HepG2 (cell line): Measurements from ENCODE around the gene EPHA2. TPM values are rescaled to one million over a fixed set of nuclear protein-coding genes. Genes with fewer than 3 reads are reported as not detected.

Experiments
- CENPBD1 ChIP-seq: sonication (generic); formaldehyde crosslinking; IDR thresholded peaks from 2 replicates; pipeline ENCODE4 v1.8.0; 2022; ENCODE audit warnings: missing genetic modification reagents, low read depth, mild to moderate bottlenecking, borderline replicate concordance
- HNRNPH1 ChIP-seq: fragments of 200-400 bp; formaldehyde crosslinking; optimal IDR thresholded peaks from 2 replicates; pipeline ENCODE3; 2017; ENCODE audit warnings: mild to moderate bottlenecking, low read depth, low read length
- IRF9 ChIP-seq: sonication (generic); formaldehyde crosslinking; IDR thresholded peaks from 2 replicates; pipeline ENCODE4 v1.8.0; 2022; ENCODE audit warnings: missing genetic modification reagents, mild to moderate bottlenecking, borderline replicate concordance
- MED8 ChIP-seq: sonication (generic); formaldehyde crosslinking; IDR thresholded peaks from 2 replicates; pipeline ENCODE4 v1.8.1; 2023; ENCODE audit warnings: mild to moderate bottlenecking, missing genetic modification reagents; ENCODE audit not compliant: insufficient replicate concordance
- MNT ChIP-seq: fragments of 450-650 bp; IDR thresholded peaks from 2 replicates; pipeline ENCODE4 v1.6.1; 2016
- POGZ ChIP-seq: sonication (generic); formaldehyde crosslinking; IDR thresholded peaks from 2 replicates; pipeline ENCODE4 v1.4.0; 2020; ENCODE audit warnings: mild to moderate bottlenecking, missing genetic modification reagents
- SIN3A ChIP-seq: IDR thresholded peaks from 2 replicates; pipeline ENCODE4 v1.6.1; 2011; ENCODE audit warnings: low read depth, mild to moderate bottlenecking, control low read depth, low read length, borderline replicate concordance
- ZHX1 ChIP-seq: sonication (generic); formaldehyde crosslinking; IDR thresholded peaks from 2 replicates; pipeline ENCODE4 v1.8.1; 2022; ENCODE audit warnings: low read depth, mild to moderate bottlenecking, missing genetic modification reagents
- ZNF574 ChIP-seq: sonication (generic); formaldehyde crosslinking; IDR thresholded peaks from 2 replicates; pipeline ENCODE4 v1.4.0; 2020; ENCODE audit warnings: missing genetic modification reagents
- ZNF605 ChIP-seq: sonication (generic); formaldehyde crosslinking; IDR thresholded peaks from 2 replicates; pipeline ENCODE4 v1.8.0; 2022; ENCODE audit warnings: mild to moderate bottlenecking, missing genetic modification reagents
- ZNF615 ChIP-seq: sonication (generic); formaldehyde crosslinking; IDR thresholded peaks from 2 replicates; pipeline ENCODE4 v1.5.0; 2020; ENCODE audit warnings: mild to moderate bottlenecking, missing genetic modification reagents, borderline replicate concordance
- polyA plus RNA-seq, 8 experiments: library from polyadenylated mRNA; depleted of rRNA in 3 of 8; stranded (reverse) in 7 of 8; unstranded in 1 of 8; fragments of >200 nt; fragmentation: Illumina TruSeq in 4 of 8; extraction: Trizol in 4 of 8; gene quantifications; 2 replicates each; pipeline versions ENCODE4 v1.2.1 to v1.2.3, GENCODE V29; 2011 to 2016; ENCODE audit warnings: low read depth in 4 of 8, missing spikeins in 1 of 8, mixed read lengths in 1 of 8; ENCODE audit not compliant: insufficient read depth in 1 of 8
- total RNA-seq, 5 experiments: library from RNA; depleted of rRNA; stranded (reverse); fragments of >200 nt; fragmentation: Illumina TruSeq; extraction: Trizol; gene quantifications; 2 replicates each; pipeline ENCODE4 v1.2.3, GENCODE V29; 2016; ENCODE audit warnings: low read depth in 1 of 5
- TF ChIP-seq, protein P1 (sequence below): conservative IDR thresholded peaks from 2 replicates; pipeline ENCODE4 v1.6.1; 2018; ENCODE audit warnings: missing genetic modification reagents
- TF ChIP-seq, protein P2 (sequence below): sonication (generic); formaldehyde crosslinking; conservative IDR thresholded peaks from 2 replicates; pipeline ENCODE4 v1.8.0; 2022; ENCODE audit warnings: low read depth, missing genetic modification reagents

EPHA2 gene
- total and polyA plus RNA-seq, 2 of the 13 experiments (the other 11 are each of a cell fraction or from before 2014, with no cell fraction given), result 33.6 to 53.6 TPM

DNA sequence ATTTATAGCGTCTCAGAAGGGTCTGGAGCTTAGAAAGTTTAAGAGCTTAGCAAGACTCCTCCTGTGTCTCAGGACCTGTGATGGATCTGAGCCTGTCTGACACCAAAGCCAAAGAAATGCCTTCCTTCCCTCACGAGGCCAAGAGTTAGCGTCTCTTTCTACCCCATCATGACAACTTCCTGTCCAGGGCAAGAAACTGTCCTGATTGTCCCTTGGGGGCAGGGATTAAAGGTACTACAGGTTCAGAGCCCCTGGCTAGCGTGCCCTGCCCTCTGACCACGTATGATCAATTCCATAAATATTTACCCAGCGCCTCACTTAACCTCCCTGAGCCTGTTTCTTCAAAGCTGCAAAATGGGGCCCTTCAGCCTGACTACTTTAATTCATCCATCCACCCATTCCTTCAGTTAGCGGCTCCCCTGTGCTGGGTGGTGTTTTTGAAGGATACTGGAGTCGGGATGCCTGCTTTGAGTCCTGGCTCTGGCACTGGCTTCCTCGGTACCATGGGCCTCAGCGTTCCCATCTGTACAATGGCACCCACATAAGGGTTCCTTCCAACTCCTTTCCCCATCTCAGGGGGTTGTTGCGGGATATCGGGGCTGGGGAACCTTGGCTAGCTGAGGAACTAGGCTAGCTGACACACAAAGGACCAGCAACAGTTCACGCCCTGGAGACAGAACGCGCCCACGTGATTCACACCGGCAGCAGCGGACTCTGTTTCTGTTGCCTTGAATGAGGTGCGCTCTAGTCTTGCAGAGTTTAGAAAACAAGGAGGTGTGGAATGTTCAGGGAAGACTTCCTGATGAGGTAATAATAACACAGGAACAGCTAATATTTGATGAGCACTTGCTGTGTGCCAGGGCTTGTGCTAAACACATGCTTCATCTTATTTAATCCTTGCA, 23.0 kb upstream of the EPHA2 start (continued):
- no peak; the same call in 1 of the 2 replicates for TF ChIP-seq ZNF605 (CRISPR knock-in tag)
- TF ChIP-seq ZNF574, result peak; percentile 60; the same call in 1 of the 2 replicates
- TF ChIP-seq HNRNPH1, result no peak
- no peak for TF ChIP-seq SIN3A
- no peak for TF ChIP-seq ZNF615 (CRISPR knock-in tag)
- TF ChIP-seq CENPBD1 (CRISPR knock-in tag), result no peak
- no peak; the same call in none of the 2 replicates for TF ChIP-seq POGZ (CRISPR knock-in tag)
- no peak for TF ChIP-seq MNT
- TF ChIP-seq, protein P1, sequence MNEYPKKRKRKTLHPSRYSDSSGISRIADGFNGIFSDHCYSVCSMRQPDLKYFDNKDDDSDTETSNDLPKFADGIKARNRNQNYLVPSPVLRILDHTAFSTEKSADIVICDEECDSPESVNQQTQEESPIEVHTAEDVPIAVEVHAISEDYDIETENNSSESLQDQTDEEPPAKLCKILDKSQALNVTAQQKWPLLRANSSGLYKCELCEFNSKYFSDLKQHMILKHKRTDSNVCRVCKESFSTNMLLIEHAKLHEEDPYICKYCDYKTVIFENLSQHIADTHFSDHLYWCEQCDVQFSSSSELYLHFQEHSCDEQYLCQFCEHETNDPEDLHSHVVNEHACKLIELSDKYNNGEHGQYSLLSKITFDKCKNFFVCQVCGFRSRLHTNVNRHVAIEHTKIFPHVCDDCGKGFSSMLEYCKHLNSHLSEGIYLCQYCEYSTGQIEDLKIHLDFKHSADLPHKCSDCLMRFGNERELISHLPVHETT, result no peak
- TF ChIP-seq, protein P2, sequence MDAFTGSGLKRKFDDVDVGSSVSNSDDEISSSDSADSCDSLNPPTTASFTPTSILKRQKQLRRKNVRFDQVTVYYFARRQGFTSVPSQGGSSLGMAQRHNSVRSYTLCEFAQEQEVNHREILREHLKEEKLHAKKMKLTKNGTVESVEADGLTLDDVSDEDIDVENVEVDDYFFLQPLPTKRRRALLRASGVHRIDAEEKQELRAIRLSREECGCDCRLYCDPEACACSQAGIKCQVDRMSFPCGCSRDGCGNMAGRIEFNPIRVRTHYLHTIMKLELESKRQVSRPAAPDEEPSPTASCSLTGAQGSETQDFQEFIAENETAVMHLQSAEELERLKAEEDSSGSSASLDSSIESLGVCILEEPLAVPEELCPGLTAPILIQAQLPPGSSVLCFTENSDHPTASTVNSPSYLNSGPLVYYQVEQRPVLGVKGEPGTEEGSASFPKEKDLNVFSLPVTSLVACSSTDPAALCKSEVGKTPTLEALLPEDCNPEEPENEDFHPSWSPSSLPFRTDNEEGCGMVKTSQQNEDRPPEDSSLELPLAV (CRISPR knock-in tag), result no peak
- TF ChIP-seq IRF9 (CRISPR knock-in tag), result peak; percentile 77
- peak; percentile 54 for TF ChIP-seq MED8 (CRISPR knock-in tag)
- TF ChIP-seq ZHX1 (CRISPR knock-in tag), result no peak
